Measurements from ENCODE around the gene OR2T10.

The OR2T10 gene

DNA sequence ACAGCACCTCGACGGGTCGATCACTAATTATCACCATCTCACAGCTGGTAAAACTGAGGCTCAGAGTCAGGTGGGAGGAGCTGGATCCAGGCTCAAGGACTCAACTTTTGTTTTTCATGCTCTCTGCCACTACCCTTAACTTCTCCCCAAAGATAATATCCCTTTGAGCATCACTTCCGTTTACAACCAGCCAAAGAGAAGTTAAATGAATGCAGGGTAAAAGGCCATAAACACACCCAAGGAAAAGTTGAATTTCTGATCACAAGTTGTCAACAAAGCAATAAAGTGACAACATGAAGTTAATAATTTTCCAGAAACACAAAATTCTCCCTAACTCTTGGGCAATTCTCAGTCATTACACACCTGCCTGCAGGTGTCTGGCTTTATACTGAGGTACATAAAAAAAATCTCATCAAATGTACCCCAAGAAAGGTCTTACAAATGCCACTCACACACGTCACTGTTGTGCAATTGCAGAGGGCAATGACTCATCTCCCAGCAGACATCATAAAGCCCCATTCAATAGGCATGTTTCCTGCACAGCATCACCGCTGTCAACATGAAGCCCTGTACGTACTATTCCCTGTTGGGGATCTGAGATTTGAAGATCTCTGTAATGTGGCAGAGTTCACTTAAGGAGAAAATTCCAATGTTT is 34.0 kb upstream of the OR2T10 start:
- DNase-seq (ENCODE audit: low spot score): no peak
- no peaks in the 10 kb centered on the region for H3K4me1 ChIP-seq (ENCODE audit: insufficient read depth, poor library complexity, severe bottlenecking)
- H3K27ac ChIP-seq (ENCODE audit: poor library complexity, severe bottlenecking): no peak overlapping the region
- no peaks in the 10 kb centered on the region for H3K27me3 ChIP-seq (ENCODE audit: insufficient read depth, poor library complexity, severe bottlenecking)
- H3K36me3 ChIP-seq (ENCODE audit: low read depth): no peaks in the 10 kb centered on the region
- no peak overlapping the region for H3K4me3 ChIP-seq (ENCODE audit: severe bottlenecking)
- no peaks in the 10 kb centered on the region for H3K9me3 ChIP-seq (ENCODE audit: severe bottlenecking)
- TF ChIP-seq, protein P1, sequence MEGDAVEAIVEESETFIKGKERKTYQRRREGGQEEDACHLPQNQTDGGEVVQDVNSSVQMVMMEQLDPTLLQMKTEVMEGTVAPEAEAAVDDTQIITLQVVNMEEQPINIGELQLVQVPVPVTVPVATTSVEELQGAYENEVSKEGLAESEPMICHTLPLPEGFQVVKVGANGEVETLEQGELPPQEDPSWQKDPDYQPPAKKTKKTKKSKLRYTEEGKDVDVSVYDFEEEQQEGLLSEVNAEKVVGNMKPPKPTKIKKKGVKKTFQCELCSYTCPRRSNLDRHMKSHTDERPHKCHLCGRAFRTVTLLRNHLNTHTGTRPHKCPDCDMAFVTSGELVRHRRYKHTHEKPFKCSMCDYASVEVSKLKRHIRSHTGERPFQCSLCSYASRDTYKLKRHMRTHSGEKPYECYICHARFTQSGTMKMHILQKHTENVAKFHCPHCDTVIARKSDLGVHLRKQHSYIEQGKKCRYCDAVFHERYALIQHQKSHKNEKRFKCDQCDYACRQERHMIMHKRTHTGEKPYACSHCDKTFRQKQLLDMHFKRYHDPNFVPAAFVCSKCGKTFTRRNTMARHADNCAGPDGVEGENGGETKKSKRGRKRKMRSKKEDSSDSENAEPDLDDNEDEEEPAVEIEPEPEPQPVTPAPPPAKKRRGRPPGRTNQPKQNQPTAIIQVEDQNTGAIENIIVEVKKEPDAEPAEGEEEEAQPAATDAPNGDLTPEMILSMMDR (IDR thresholded peaks at IDR 0.05; ENCODE audit: poor library complexity, severe bottlenecking): no peak
- no peak for ATAC-seq (ENCODE audit: low read depth)

DNA sequence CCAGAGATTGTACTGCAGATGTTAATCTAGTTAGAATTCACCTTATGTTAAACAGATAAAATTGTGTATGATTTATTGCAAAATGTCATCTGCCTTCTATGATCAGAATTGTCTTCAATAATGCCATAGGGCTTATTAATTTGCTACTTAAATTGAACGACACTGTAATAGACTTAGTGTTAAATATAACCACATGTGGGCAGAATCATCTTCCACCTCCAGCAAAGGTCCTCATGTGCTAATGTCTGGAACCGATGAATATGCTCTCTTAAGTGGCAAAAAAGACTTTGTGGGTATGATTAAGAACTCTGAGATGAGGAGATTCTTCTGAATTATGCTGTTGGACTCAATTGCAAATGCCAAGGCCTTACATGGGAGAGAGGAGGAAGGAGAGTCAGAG is 33.1 kb upstream of the OR2T10 start:
- ATAC-seq (ENCODE audit: low read depth) (no peak), DNase-seq (ENCODE audit: low spot score) (no peak)
- Histone ChIP-seq H3K4me3 (ENCODE audit: severe bottlenecking) (no peak overlapping the region), H3K27ac (ENCODE audit: poor library complexity, severe bottlenecking) (no peak overlapping the region), H3K27me3 (ENCODE audit: insufficient read depth, poor library complexity, severe bottlenecking) (no peaks in the 10 kb centered on the region), H3K4me1 (ENCODE audit: insufficient read depth, poor library complexity, severe bottlenecking) (no peaks in the 10 kb centered on the region), H3K36me3 (ENCODE audit: low read depth) (no peaks in the 10 kb centered on the region), H3K9me3 (ENCODE audit: severe bottlenecking) (no peaks in the 10 kb centered on the region)
- TF ChIP-seq, protein P1 (IDR thresholded peaks at IDR 0.05; ENCODE audit: poor library complexity, severe bottlenecking): no peak

DNA sequence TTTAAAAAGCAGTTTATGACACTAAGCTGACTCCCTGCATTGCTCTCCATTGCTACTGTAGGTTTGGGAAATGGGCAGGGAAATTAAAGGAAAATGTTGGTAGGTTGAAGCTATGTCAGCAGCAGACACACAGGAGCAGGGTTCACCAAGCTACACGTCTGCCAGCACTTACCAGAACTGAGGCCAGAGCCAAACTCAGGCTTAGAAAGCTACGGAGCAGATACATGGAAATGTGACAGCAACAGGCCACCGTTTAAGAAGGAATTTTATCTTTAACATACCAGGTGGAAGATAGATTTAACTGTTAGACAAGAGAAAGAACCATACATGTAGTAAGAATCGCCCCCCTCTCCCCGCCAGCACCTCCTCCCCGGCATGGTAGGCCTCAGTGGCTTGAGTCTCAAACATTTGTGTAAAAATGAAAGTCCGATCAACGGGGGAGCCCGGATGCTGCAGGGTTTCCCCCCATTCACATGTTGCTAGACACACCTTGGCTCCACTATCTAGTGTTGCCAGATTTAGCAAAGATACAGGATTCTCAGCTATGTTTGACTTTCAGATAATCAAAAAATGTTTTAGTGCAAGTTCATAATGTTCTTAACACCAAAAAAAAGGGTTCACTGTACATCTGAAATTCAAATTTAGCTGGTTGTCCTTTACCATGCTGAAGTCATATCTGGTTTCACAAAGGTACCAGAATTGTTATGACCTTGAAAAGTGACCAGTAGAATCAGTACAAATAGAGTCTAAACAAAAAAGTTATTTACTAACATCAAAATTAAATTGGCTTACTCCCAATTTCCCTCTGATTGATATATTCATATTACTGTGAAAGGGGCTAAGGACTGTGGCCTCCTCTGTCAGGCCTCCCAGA is 30.7 kb upstream of the OR2T10 start:
- ATAC-seq (ENCODE audit: low read depth) (no peak), DNase-seq (ENCODE audit: low spot score) (no peak)
- no peaks in the 10 kb centered on the region for H3K27me3 ChIP-seq (ENCODE audit: insufficient read depth, poor library complexity, severe bottlenecking)
- no peak overlapping the region for H3K4me3 ChIP-seq (ENCODE audit: severe bottlenecking)
- H3K27ac ChIP-seq (ENCODE audit: poor library complexity, severe bottlenecking): no peak overlapping the region
- no peaks in the 10 kb centered on the region for H3K36me3 ChIP-seq (ENCODE audit: low read depth)
- H3K4me1 ChIP-seq (ENCODE audit: insufficient read depth, poor library complexity, severe bottlenecking): no peaks in the 10 kb centered on the region
- H3K9me3 ChIP-seq (ENCODE audit: severe bottlenecking): no peaks in the 10 kb centered on the region
- TF ChIP-seq, protein P1 (IDR thresholded peaks at IDR 0.05; ENCODE audit: poor library complexity, severe bottlenecking): no peak

DNA sequence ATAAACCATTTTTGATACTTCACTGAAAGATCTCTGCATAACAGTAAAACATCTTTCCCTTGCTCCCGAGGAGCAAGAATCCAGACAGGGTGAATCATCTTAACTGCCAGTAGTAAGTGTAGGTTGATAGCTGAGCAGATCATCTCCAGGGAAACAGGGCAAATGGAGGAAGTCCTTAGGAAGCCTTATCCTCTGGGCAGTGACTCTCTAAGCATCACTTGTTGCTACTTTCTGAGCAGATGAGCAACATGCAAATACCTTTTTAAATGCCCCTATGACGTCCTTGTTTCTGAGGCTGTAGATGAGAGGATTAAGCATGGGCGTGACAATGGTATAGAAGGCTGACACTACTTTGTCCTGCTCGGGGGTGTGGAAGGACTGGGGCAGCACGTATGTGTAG is 28.5 kb upstream of the OR2T10 start:
- no peaks in the 10 kb centered on the region for H3K9me3 ChIP-seq (ENCODE audit: severe bottlenecking)
- H3K27ac ChIP-seq (ENCODE audit: poor library complexity, severe bottlenecking): no peak overlapping the region
- H3K36me3 ChIP-seq (ENCODE audit: low read depth): no peaks in the 10 kb centered on the region
- ATAC-seq (ENCODE audit: low read depth) (no peak), DNase-seq (ENCODE audit: low spot score) (no peak)
- TF ChIP-seq, protein P1 (IDR thresholded peaks at IDR 0.05; ENCODE audit: poor library complexity, severe bottlenecking): no peak
- H3K4me3 ChIP-seq (ENCODE audit: severe bottlenecking): no peak overlapping the region
- H3K4me1 ChIP-seq (ENCODE audit: insufficient read depth, poor library complexity, severe bottlenecking): no peaks in the 10 kb centered on the region
- no peaks in the 10 kb centered on the region for H3K27me3 ChIP-seq (ENCODE audit: insufficient read depth, poor library complexity, severe bottlenecking)

DNA sequence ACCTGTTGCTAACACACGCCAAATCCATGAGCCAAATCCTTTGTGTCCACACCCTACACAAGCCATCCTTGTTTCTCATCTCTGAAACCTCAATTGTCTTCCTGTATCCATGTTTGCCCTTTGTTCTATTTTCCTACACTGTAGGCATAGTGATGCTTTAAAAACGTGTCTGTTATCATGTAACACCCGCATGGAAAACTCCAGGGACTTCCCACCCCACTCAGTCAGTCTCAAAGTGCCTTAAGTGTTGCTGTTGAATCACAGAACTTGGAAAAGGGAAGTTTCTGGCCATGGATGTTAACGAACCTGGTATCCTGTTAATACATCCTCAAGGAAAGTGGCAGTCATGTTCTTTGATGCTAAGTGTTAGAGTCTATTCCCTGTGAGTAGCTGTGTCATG is 27.7 kb upstream of the OR2T10 start:
- Histone ChIP-seq H3K4me1 (ENCODE audit: insufficient read depth, poor library complexity, severe bottlenecking) (no peaks in the 10 kb centered on the region), H3K9me3 (ENCODE audit: severe bottlenecking) (no peaks in the 10 kb centered on the region), H3K4me3 (ENCODE audit: severe bottlenecking) (no peak overlapping the region), H3K27ac (ENCODE audit: poor library complexity, severe bottlenecking) (no peak overlapping the region), H3K27me3 (ENCODE audit: insufficient read depth, poor library complexity, severe bottlenecking) (no peaks in the 10 kb centered on the region), H3K36me3 (ENCODE audit: low read depth) (no peaks in the 10 kb centered on the region)
- DNase-seq (ENCODE audit: low spot score) (no peak), ATAC-seq (ENCODE audit: low read depth) (no peak)
- TF ChIP-seq, protein P1 (IDR thresholded peaks at IDR 0.05; ENCODE audit: poor library complexity, severe bottlenecking): no peak

Measured in RWPE2 (cell line).